HepG2 (cell line): Measurements from ENCODE around the gene FAM222A. TPM values are rescaled to one million over a fixed set of nuclear protein-coding genes. Genes with fewer than 3 reads are reported as not detected.
A peak's percentile ranks its signal among the peaks of the same experiment; 100 is the strongest.

Source experiments
- GMEB1 ChIP-seq: sonication (generic); formaldehyde crosslinking; IDR thresholded peaks from 2 replicates; pipeline ENCODE4 v1.5.1; 2020; ENCODE audit warnings: missing genetic modification reagents, mild to moderate bottlenecking, borderline replicate concordance
- HOXA5 ChIP-seq: sonication (generic); formaldehyde crosslinking; IDR thresholded peaks from 2 replicates; pipeline ENCODE4 v1.4.0; 2020; ENCODE audit warnings: missing genetic modification reagents
- MTF2 ChIP-seq: sonication (generic); formaldehyde crosslinking; IDR thresholded peaks from 2 replicates; pipeline ENCODE4 v1.5.0; 2020; ENCODE audit warnings: missing genetic modification reagents, borderline replicate concordance
- NAIF1 ChIP-seq: sonication (generic); formaldehyde crosslinking; IDR thresholded peaks from 2 replicates; pipeline ENCODE4 v1.5.0; 2020; ENCODE audit warnings: mild to moderate bottlenecking, missing genetic modification reagents, borderline replicate concordance
- RAD21 ChIP-seq: fragments of 450-650 bp; formaldehyde crosslinking; IDR thresholded peaks from 2 replicates; pipeline ENCODE4 v1.5.0; 2020; ENCODE audit warnings: mild to moderate bottlenecking
- SMYD3 ChIP-seq: sonication (generic); formaldehyde crosslinking; IDR thresholded peaks from 2 replicates; pipeline ENCODE4 v1.8.1; 2023; ENCODE audit warnings: mild to moderate bottlenecking, missing genetic modification reagents
- ZBTB4 ChIP-seq: sonication (generic); formaldehyde crosslinking; IDR thresholded peaks from 2 replicates; pipeline ENCODE4 v1.4.0; 2020; ENCODE audit warnings: missing genetic modification reagents, mild to moderate bottlenecking, borderline replicate concordance
- ZNF280D ChIP-seq: sonication (generic); formaldehyde crosslinking; IDR thresholded peaks from 2 replicates; pipeline ENCODE4 v1.5.1; 2020; ENCODE audit warnings: mild to moderate bottlenecking, missing genetic modification reagents
- ZNF563 ChIP-seq: sonication (generic); formaldehyde crosslinking; IDR thresholded peaks from 2 replicates; pipeline ENCODE4 v1.8.0; 2022; ENCODE audit warnings: mild to moderate bottlenecking, moderate library complexity, missing genetic modification reagents
- polyA plus RNA-seq, 8 experiments: library from polyadenylated mRNA; depleted of rRNA in 3 of 8; stranded (reverse) in 7 of 8; unstranded in 1 of 8; fragments of >200 nt; fragmentation: Illumina TruSeq in 4 of 8; extraction: Trizol in 4 of 8; gene quantifications; 2 replicates each; pipeline versions ENCODE4 v1.2.1 to v1.2.3, GENCODE V29; 2011 to 2016; ENCODE audit warnings: low read depth in 4 of 8, missing spikeins in 1 of 8, mixed read lengths in 1 of 8; ENCODE audit not compliant: insufficient read depth in 1 of 8
- total RNA-seq, 5 experiments: library from RNA; depleted of rRNA; stranded (reverse); fragments of >200 nt; fragmentation: Illumina TruSeq; extraction: Trizol; gene quantifications; 2 replicates each; pipeline ENCODE4 v1.2.3, GENCODE V29; 2016; ENCODE audit warnings: low read depth in 1 of 5
- TF ChIP-seq, protein P1 (sequence below): sonication (generic); formaldehyde crosslinking; IDR thresholded peaks from 2 replicates; pipeline ENCODE4 v1.4.0; 2020; ENCODE audit warnings: mild to moderate bottlenecking, missing genetic modification reagents

Gene FAM222A
- total and polyA plus RNA-seq, 2 of the 13 experiments (the other 11 are each of a cell fraction or from before 2014, with no cell fraction given) = 2.7 to 9.6 TPM

- TF ChIP-seq, protein P1, sequence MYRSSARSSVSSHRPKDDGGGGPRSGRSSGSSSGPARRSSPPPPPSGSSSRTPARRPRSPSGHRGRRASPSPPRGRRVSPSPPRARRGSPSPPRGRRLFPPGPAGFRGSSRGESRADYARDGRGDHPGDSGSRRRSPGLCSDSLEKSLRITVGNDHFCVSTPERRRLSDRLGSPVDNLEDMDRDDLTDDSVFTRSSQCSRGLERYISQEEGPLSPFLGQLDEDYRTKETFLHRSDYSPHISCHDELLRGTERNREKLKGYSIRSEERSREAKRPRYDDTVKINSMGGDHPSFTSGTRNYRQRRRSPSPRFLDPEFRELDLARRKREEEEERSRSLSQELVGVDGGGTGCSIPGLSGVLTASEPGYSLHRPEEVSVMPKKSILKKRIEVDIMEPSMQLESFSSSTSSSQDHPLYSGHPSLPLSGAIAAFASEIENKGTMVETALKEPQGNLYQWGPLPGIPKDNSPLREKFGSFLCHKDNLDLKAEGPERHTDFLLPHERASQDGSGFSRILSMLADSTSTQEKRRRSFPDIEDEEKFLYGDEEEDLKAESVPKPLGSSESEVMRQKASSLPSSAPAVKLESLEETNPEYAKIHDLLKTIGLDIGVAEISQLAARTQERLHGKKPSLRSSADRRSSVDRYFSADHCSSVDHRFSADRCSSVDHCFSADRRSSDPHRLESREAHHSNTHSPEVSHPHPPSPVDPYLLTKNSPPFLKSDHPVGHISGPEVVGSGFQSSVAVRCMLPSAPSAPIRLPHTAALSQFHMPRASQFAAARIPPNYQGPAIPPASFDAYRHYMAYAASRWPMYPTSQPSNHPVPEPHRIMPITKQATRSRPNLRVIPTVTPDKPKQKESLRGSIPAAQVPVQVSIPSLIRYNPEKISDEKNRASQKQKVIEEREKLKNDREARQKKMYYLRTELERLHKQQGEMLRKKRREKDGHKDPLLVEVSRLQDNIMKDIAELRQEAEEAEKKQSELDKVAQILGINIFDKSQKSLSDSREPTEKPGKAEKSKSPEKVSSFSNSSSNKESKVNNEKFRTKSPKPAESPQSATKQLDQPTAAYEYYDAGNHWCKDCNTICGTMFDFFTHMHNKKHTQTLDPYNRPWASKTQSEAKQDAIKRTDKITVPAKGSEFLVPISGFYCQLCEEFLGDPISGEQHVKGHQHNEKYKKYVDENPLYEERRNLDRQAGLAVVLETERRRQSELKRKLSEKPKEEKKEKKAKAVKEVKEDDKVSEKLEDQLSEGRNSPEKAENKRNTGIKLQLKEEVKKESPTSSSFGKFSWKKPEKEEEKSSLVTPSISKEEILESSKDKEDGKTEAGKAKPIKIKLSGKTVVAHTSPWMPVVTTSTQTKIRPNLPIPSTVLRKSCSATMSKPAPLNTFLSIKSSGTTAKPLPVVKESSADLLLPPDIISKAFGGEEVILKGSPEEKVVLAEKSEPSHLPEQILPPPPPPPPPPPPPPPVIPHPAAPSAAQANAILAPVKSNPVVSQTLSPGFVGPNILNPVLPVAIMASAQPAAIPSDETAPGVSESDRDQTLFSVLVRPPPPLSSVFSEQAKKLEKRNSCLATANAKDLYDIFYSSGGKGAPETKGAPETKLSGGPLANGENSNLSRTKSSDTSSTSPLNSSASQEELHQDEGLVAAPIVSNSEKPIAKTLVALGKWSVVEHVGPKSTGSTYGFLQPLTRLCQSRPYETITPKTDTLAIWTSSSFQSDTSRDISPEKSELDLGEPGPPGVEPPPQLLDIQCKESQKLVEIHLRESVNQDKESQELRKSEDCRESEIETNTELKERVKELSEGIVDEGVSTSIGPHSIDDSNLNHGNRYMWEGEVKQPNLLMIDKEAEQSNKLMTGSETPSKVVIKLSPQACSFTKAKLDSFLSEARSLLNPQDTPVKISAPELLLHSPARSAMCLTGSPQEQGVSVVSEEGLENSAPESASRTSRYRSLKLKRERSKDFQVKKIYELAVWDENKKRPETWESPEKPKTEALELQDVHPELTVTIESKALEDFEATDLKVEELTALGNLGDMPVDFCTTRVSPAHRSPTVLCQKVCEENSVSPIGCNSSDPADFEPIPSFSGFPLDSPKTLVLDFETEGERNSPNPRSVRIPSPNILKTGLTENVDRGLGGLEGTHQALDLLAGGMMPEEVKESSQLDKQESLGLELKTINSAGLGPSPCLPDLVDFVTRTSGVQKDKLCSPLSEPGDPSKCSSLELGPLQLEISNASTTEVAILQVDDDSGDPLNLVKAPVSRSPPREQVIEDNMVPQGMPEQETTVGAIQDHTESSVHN (CRISPR knock-in tag) = no peak
- no peak for TF ChIP-seq ZNF280D (CRISPR knock-in tag)
- peak; percentile 70; the same call in 1 of the 2 replicates for TF ChIP-seq ZBTB4 (CRISPR knock-in tag)
- no peak for TF ChIP-seq SMYD3 (CRISPR knock-in tag)
- TF ChIP-seq MTF2 = no peak
- TF ChIP-seq RAD21 = peak; percentile 33; the same call in 1 of the 2 replicates
- no peak for TF ChIP-seq NAIF1 (CRISPR knock-in tag)
- no peak for TF ChIP-seq ZNF563 (CRISPR knock-in tag)
- TF ChIP-seq GMEB1 (CRISPR knock-in tag) = peak; percentile 41; the same call in 1 of the 2 replicates
- no peak for TF ChIP-seq HOXA5 (CRISPR knock-in tag)
Measured at GRCh38 chr12:109727039-109727723, 13.6 kb downstream of the FAM222A start (continued).
